Neural crest cell (in vitro differentiated cells): ENCODE measurements around the gene EDIL3. TPM values are rescaled to one million over a fixed set of nuclear protein-coding genes. Genes with fewer than 3 reads are reported as not detected.
A peak's percentile ranks its signal among the peaks of the same experiment; 100 is the strongest.

Source experiments
- DNase-seq: peaks from one replicate; pipeline ENCODE4 v3.0.0; 2021; ENCODE audit warnings: low read depth, mixed read lengths, low spot score
- H3K27ac Mint-ChIP-seq: one replicate; pipeline ENCODE4 v1.8.0; 2021; ENCODE audit warnings: mild to moderate bottlenecking, mixed read lengths; ENCODE audit not compliant: unreplicated experiment
- H3K27me3 Mint-ChIP-seq: 2 replicates; pipeline ENCODE4 v1.8.0; 2021; ENCODE audit warnings: low read depth, mild to moderate bottlenecking, mixed read lengths
- H3K36me3 Mint-ChIP-seq: 2 replicates; pipeline ENCODE4 v1.8.0; 2021; ENCODE audit warnings: low read depth, mild to moderate bottlenecking, mixed read lengths
- H3K4me1 Mint-ChIP-seq: 2 replicates; pipeline ENCODE4 v1.8.0; 2021; ENCODE audit warnings: mixed read lengths
- H3K4me3 Mint-ChIP-seq: one replicate; pipeline ENCODE4 v1.8.0; 2021; ENCODE audit warnings: mild to moderate bottlenecking, mixed read lengths
- H3K9me3 Mint-ChIP-seq: 2 replicates; pipeline ENCODE4 v1.8.0; 2021; ENCODE audit warnings: mixed read lengths
- CTCF ChIP-seq: fragments of 200-600 bp; sonication (generic); conservative IDR thresholded peaks from 2 replicates; pipeline ENCODE4 v1.5.0; 2021; ENCODE audit warnings: antibody characterized with exemption, mild to moderate bottlenecking
- total RNA-seq: library from RNA; stranded (reverse); gene quantifications from 2 replicates; pipeline ENCODE4 v1.2.1, GENCODE V29; 2021

The EDIL3 gene
- total RNA-seq, 1 donor from 2014 or later = 1.2 TPM

- Mint-ChIP-seq H3K27ac (no peak overlapping the region), H3K27me3 (peaks cover 68% of the 10 kb centered on the region), H3K4me3 (peak overlapping the region; percentile 96), H3K36me3 (no peaks in the 10 kb centered on the region), H3K9me3 (no peaks in the 10 kb centered on the region), H3K4me1 (peaks cover 31% of the 10 kb centered on the region)
- peak; percentile 18 for TF ChIP-seq CTCF
- peak; percentile 1 for DNase-seq
These were observed 1.3 kb downstream of the EDIL3 start for GRCh38 chr5:84383296-84383815.

DNA sequence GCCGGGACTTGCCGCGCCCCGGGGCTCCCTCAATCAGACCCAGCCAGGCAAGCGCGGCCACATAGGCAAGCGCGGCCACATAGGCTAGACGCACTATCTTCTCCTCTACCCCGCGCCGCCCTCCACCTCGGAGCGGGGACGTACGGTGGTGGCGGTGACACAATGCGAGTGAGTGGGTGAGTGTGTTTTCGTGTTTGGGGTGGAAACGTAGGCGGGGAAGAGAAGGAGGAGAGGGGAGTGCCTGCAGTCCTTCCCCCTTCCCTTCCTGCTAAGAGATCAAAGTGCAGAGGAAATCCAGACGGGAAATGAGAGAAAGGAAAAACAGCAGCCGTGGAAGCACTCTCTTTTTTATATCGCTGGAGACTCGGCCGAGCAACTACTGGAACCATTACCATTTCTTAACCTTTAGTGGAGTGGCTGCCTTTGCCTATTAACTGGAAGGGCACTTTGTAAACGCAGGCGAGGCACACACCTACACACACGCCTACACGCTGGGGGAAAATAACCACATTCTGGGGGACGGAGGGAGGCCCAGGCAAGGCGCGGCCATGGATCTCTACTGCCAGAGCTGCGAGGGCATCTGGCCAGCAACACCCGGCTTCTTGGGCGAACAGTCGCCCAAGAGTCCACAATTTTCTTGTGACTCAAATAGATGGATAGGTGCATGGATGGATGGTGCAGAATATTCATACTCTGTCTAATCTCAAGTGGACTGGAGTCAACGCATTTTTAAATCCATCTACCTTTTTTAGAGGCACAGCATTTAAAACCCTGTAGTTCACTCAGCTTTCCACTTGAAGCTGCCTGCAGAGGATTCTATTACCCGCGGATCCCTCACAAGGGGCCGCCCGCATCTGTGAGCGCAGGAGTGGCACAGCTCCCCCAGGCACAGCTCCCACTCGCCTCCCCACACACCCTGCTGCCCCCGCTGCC lies 2.1 kb downstream of the EDIL3 start:
- H3K36me3 Mint-ChIP-seq = no peaks in the 10 kb centered on the region

GRCh38 chr5:84381502-84382362 lies 2.9 kb downstream of the EDIL3 start:
- no peak for TF ChIP-seq CTCF
- Mint-ChIP-seq H3K27ac (no peak overlapping the region), H3K9me3 (no peaks in the 10 kb centered on the region), H3K27me3 (peaks cover 67% of the 10 kb centered on the region), H3K4me1 (peaks cover 31% of the 10 kb centered on the region), H3K4me3 (peak overlapping the region; percentile 91), H3K36me3 (no peaks in the 10 kb centered on the region)
- DNase-seq = no peak

More for the DNA sequence above, 2.1 kb downstream of the EDIL3 start:
- H3K9me3 Mint-ChIP-seq = no peaks in the 10 kb centered on the region
- peak overlapping the region; percentile 64 for H3K27ac Mint-ChIP-seq
- peaks cover 31% of the 10 kb centered on the region for H3K4me1 Mint-ChIP-seq
- no peak for TF ChIP-seq CTCF
- peak; percentile 24 for DNase-seq
- peak overlapping the region; percentile 91 for H3K4me3 Mint-ChIP-seq
- H3K27me3 Mint-ChIP-seq = peaks cover 69% of the 10 kb centered on the region

GRCh38 chr5:84379749-84380148 lies 4.9 kb downstream of the EDIL3 start:
- Mint-ChIP-seq H3K27me3 (peaks cover 47% of the 10 kb centered on the region), H3K9me3 (no peaks in the 10 kb centered on the region), H3K4me3 (no peak overlapping the region), H3K36me3 (no peaks in the 10 kb centered on the region), H3K27ac (no peak overlapping the region), H3K4me1 (peaks cover 24% of the 10 kb centered on the region)
- no peak for TF ChIP-seq CTCF
- no peak for DNase-seq

- H3K27me3 Mint-ChIP-seq = peaks cover 42% of the 10 kb centered on the region
- no peak for DNase-seq
- H3K4me3 Mint-ChIP-seq = no peak overlapping the region
- peaks cover 20% of the 10 kb centered on the region for H3K4me1 Mint-ChIP-seq
- no peaks in the 10 kb centered on the region for H3K9me3 Mint-ChIP-seq
- H3K36me3 Mint-ChIP-seq = no peaks in the 10 kb centered on the region
- H3K27ac Mint-ChIP-seq = no peak overlapping the region
- no peak for TF ChIP-seq CTCF
These were observed 5.7 kb downstream of the EDIL3 start for GRCh38 chr5:84378961-84379360.
